GM19239 (cell line): ENCODE results near the gene SLC16A4.
"Not testable (repeated sequence)": the region's sequence is repeated elsewhere in the genome, so short reads cannot be mapped to it uniquely, and the experiment has no call there.

Experiments
- DNase-seq: peaks from one replicate; pipeline ENCODE4 v3.0.0; 2011; ENCODE audit warnings: low spot score; ENCODE audit not compliant: insufficient read length
- FAIRE-seq: peaks from 2 replicates; lab custom pipeline; 2011; peaks lifted over from hg19 to GRCh38; lab: Jason Lieb, UNC

The SLC16A4 gene

DNA sequence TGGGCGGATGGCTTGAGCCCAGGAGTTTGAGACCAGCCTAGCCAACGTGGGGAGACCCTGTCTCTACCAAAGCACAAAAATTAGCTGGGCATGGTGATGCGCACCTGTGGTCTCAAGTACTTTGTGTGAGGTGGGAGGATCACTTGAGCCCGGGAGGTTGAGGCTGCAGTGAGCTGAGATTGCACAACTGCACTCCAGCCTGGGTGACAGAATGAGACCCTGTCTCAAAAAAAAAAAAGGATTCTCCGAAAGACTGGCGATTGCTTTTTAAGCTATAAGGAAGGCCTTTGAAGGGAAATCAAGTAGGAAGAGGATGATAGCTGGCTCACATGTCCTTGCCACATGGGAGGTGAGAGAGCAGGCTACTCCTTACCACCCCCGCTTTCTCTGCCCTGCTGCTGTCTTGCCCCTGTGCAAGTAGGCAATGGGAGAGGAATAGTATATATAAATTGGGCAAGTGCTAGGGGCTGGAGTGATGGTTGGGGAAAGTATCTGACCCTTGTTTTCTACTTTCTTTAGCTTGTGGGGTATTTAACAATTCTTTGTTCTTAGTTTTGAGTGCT lies 20.4 kb upstream of the SLC16A4 start:
- DNase-seq = no peak
- no peak for FAIRE-seq

DNA sequence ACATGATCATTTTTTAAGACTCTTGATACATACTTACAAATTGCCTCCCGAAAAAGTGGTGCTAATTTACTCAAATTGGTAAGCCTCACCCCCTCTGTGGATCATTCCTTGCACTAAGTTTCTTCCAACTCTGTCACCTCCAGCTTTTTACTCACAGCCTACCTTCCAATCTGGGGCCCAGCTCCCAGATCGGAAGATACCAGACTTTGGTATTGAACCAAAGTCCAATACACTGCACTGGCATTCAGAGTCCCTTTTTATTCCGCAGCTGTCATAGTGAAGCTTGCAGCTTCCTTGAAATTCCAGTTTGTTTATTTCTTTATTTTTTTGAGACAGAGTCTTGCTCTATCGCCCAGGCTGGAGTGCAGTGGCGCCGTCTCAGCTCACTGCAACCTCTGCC lies 18.5 kb upstream of the SLC16A4 start:
- DNase-seq (no peak), FAIRE-seq (no peak)

DNA sequence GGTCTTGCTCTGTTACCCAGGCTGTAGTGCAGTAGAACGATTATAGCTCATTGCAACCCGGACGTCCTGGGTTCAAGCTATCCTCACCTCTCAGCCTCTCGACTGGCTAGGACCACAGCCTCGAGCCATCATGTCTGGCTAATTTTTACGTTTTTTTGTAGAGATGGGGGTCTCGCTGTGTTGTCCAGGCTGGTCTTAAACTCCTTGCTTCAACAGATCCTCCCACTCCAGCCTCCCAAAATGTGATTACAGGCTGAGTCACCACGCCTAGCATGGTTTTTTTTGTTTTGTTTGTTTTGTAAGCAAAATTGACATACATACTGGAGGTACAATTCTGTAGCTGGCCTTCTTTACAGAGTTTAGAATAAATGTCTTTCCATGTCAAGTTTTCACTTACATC lies 17.7 kb upstream of the SLC16A4 start:
- DNase-seq = no peak
- no peak for FAIRE-seq

GRCh38 chr1:110407260-110408210 lies 16.7 kb upstream of the SLC16A4 start, which contains the start of gene LAMTOR5:
Gene LAMTOR5, minus strand, starts transcription at chr1:110407694. Its CDS starts 74 bp downstream, at chr1:110407620.
- DNase-seq (peak; percentile 73), FAIRE-seq (peak; percentile 99)

DNA sequence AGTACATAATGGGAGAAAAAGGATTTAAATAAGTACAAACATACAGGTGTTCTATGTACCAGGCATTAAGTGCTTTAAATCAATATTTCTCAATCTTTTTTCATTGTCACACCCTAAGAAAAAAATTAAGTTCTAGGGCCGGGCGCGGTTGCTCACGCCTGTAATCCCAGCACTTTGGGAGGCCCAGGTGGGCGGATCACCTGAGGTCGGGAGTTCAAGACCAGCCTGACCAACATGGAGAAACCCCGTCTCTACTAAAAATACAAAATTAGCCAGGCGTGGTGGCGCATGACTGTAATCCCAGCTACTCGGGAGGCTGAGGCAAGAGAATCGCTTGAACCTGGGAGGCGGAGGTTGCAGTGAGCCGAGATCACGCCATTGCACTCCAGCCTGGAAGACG lies 15.6 kb upstream of the SLC16A4 start:
- not testable (repeated sequence) for DNase-seq, FAIRE-seq

DNA sequence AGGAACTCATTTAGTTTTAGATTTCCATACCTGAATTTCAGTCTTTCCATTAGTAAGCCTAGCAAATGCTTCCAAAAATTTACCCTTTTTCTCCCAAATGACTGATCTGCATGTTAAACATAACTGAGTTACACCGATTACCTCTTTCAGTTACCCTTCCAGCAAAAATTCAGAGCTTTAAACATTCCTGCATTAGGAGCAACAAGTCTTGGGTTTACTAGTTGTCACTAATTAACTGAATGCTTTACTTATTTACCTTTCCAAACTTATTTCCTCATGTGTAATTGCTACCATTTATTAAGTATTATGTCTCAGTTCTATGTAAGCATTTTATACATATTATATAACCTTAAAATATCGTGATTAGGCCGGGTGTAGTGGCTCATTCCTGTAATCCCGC lies 13.6 kb upstream of the SLC16A4 start:
- DNase-seq = no peak
- FAIRE-seq = no peak

DNA sequence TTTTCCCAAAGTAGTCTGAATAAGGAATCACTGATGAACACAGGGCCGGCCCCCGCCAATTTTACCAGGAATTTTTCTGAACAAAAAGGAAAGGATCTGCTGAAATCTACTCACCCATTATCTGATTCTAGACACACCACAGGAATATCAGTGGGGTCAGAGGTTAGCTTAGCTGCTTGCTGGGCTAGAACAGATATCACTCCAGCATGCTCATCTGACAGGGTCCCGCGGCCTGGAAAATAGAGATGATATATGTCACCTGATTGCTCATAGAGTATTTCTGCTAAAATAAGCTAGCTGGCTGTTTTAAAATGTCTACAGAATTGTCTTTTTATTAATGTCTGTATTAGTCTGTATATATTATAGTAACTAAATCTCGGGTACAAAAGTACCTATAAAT lies 13.0 kb upstream of the SLC16A4 start:
- DNase-seq (no peak), FAIRE-seq (no peak)

- FAIRE-seq, DNase-seq: not testable (repeated sequence)
Measured at GRCh38 chr1:110396259-110396958, 5.6 kb upstream of the SLC16A4 start.

GRCh38 chr1:110394493-110394820 lies 3.6 kb upstream of the SLC16A4 start:
- FAIRE-seq (no peak), DNase-seq (no peak)

GRCh38 chr1:110393691-110394492 lies 3.1 kb upstream of the SLC16A4 start:
- no peak for FAIRE-seq

GRCh38 chr1:110393286-110393685 lies 2.5 kb upstream of the SLC16A4 start:
- FAIRE-seq = no peak
- no peak for DNase-seq

More at GRCh38 chr1:110393691-110394492, 3.1 kb upstream of the SLC16A4 start:
- DNase-seq = no peak

DNA sequence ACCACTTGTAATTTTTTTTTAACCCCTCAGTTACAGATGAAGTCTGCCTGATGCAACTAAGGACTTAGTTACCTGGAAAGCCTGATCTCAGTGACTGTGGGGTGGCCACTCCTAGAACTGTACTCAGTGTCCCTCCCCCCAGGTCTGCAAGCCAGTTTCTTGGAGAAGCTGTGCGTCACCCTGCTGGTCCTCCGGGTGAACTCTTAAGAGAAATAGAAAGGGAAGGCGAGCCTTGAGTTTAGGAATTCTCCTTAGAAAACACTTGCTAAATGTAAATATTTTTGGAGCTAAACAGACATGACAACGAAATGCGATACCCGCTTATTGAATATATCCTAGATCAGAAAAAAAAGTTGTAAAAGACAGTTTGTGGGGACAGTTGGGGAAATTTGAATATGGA lies 730 bp downstream of the SLC16A4 start:
- DNase-seq (no peak), FAIRE-seq (no peak)

- no peak for FAIRE-seq
Measured at GRCh38 chr1:110387048-110387754, 3.6 kb downstream of the SLC16A4 start.

GRCh38 chr1:110385369-110385768 lies 5.5 kb downstream of the SLC16A4 start:
- DNase-seq = no peak

More at GRCh38 chr1:110387048-110387754, 3.6 kb downstream of the SLC16A4 start:
- DNase-seq = no peak

GRCh38 chr1:110384581-110385321 lies 6.1 kb downstream of the SLC16A4 start:
- DNase-seq (peak; percentile 48), FAIRE-seq (peak; percentile 98)

More at GRCh38 chr1:110385369-110385768, 5.5 kb downstream of the SLC16A4 start:
- FAIRE-seq = no peak

- no peak for DNase-seq
- FAIRE-seq = peak; percentile 58
Measured at GRCh38 chr1:110383251-110383990, 7.4 kb downstream of the SLC16A4 start.

GRCh38 chr1:110380672-110381283 lies 10.0 kb downstream of the SLC16A4 start:
- FAIRE-seq (peak; percentile 33), DNase-seq (no peak)

DNA sequence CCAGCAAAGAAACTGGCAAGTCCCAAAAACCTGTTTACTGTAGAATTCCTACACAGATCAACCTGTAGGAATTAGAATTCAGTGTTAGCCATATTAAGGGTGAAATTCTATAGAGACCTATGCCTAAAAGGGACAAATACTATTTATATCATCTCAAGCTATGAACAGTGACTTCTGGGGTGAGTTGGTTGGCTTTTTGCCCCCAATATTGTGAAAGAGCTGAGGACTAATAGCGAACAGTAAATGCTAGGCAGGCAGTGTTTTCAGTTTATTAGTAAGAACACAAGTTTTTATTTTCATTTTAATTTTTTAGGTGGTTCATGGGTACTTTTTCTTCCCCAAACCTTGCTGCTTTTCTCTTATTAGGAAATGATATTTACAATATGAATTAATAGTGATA lies 15.3 kb downstream of the SLC16A4 start:
- FAIRE-seq (peak; percentile 28), DNase-seq (no peak)
